NCI-H748 treated with DMSO at 0.1 percent for 48 hours (cell line): Measurements from ENCODE around the gene RBM33.

Experiments used
- DNase-seq: peaks from one replicate; lab custom pipeline; 2025; lab: John Stamatoyannopoulos, UW

The RBM33 gene

GRCh38 chr7:155796381-155797261, 152.2 kb downstream of the RBM33 start:
- peak; percentile 28 for DNase-seq

DNA sequence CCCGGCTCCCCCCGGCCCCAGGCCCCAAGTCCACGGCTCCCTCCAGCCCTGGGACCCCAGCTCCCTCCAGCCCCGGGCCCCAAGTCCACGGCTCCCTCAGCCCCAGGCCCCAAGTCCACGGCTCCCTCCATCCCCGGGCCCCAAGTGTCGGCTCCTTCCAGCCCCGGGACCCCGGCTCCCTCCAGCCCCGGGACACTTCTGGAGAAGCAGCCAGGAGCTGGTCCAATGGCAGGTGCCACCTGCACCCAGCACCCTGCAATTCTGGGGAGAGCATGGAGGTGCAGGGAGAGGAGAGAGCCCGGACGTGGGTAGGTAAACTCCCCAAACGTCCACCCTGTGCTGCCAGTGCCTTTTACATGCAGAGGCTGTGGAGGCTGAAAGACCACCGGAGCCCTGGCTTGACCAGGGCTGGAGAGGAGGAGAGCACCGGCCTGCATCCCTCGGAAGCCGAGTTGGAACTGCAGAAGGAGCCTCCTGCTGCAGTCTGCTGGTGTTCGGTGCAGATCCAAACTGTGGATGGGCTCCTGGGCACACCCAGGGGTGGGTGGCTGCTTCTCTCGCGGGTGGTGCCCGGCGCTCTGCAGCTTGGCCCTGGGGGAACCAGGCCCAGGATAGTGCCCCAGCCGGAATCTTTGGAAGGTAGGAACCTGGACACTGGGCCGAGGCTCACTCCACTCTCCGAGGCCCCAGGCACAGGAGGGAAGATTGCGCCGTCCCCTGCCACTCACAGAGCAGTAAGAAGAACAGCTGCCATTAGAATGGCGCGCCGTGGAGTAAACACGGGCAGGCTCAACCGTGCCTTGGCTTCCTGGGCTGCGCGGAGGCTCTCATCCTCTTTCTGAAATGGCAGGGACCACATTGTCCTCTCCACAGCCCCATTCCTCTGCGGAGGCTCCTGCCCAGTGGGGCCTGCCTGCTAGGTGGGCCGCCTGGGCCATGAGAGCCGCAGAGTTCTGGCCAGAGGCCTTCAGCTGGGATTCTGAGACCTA, 153.1 kb downstream of the RBM33 start:
- DNase-seq = no peak

DNA sequence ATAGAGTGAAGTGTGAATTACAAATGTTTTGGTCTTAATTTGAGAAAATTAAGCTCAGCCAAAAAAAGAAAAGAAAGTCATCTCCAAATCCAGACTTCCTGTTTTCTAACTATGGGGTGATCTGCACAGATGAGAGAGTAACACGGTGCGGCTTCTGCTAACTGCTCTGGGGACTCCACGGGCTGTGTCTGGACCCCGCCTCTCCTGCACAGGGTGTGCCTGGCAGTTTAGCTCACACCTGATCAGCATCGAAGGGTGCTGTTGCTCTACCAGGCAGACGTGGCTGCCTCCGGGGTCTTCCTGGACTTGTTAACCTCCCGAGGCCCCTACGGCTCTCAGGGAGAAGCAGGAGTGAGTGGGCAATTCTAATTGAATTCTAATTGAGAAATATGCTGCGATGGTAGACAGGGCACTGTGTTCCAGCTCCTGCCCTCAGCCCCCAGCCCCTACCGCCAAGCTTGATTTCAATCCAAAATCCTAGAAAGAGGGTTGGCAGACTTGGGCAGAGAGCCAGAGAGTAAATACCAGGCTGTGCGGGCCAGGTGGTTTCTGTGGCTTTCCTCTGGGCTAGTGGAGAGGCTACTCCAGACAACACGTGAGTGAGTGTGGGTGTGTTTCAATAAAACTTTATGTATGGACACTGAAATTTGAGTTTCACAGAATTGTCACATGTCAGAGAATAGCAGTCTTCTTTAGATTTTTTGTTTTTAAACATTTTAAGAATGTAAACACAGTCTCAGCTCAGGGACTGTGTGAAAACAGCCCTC, 154.4 kb downstream of the RBM33 start:
- peak; percentile 67 for DNase-seq

- no peak for DNase-seq
These were observed 155.1 kb downstream of the RBM33 start for GRCh38 chr7:155799514-155799913.

DNA sequence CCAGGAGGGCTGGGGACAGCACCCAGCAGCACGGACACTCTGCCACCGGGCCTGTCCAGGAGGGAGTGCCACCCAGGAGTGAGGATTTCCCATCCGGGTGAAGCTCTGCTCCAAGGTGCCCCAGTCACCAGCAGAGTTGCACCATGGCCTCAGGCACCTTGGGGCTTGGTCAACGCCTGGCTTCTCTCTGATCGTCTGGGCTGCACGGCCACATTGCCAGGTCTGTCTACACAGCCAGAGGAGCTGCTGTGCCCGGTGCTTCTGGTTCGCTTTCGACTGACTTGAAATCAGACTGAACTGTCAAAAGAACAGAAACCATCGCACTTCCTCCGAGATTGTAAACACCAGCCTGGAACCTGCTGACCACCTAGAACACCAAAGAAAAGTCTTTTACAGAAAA, 155.8 kb downstream of the RBM33 start:
- DNase-seq = no peak

- DNase-seq = no peak
These were observed 156.3 kb downstream of the RBM33 start for GRCh38 chr7:155800741-155801267.

DNA sequence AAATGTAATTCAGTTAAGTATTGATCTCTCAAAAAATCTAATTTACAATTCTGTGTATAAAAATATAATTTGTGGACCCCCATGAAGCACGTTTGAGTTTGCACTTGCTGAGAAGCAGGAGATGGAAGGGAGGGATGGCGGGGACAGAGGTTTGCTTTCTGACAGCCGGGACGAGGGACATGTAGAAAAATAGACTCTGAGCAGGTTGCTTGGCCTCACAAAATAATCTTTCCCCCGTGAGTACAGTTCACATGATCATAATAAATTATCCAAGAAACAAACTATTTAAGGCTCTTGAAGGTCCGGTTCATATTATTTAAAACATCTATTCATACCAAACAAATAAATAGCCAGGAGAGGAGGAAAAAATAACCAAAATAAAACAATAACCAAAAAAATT, 157.8 kb downstream of the RBM33 start:
- no peak for DNase-seq

GRCh38 chr7:155802906-155803417, 158.5 kb downstream of the RBM33 start:
- DNase-seq = no peak

- no peak for DNase-seq
These were observed 159.2 kb downstream of the RBM33 start for GRCh38 chr7:155803418-155804376.

GRCh38 chr7:155804431-155804831, 160.0 kb downstream of the RBM33 start:
- no peak for DNase-seq

GRCh38 chr7:155804897-155805825, 160.7 kb downstream of the RBM33 start:
- DNase-seq = no peak

GRCh38 chr7:155805826-155806095, 161.3 kb downstream of the RBM33 start:
- DNase-seq = no peak

GRCh38 chr7:155806096-155806871, 161.8 kb downstream of the RBM33 start:
- DNase-seq = no peak

DNA sequence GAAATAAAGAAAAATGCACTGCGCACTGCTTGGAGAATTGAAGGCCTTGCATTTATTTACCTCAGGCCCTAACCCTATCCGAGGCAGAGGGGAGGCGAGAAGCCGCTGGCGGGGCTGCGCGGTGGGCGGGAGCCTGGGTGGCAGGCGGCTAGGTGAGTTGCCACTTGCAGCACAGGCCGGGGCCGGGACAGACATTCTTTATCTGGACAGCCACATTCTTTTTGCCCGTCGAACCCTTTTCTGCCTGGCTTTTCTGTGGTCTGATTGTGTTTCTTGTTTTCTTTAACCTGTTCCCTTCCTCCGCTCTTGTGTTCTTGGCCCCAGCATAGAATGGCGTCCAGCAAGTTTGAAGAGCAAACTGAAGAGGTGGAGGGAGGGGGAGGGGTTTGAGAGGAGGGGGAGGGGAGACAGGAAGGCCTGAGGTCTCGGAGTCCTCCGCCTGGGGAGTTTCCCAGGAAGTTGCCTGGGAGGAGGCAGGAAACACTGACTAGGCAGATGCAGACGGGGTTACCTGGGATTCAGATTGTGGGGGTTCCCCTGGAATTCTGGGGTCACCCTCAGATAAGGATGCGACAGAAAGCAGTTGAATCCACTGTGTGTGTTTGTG, 162.7 kb downstream of the RBM33 start:
- no peak for DNase-seq

- DNase-seq = no peak
These were observed 163.5 kb downstream of the RBM33 start for GRCh38 chr7:155807789-155808548.

GRCh38 chr7:155808549-155809331, 164.3 kb downstream of the RBM33 start:
- DNase-seq = no peak
